ENCODE data around the gene INO80B.

INO80B gene

DNA sequence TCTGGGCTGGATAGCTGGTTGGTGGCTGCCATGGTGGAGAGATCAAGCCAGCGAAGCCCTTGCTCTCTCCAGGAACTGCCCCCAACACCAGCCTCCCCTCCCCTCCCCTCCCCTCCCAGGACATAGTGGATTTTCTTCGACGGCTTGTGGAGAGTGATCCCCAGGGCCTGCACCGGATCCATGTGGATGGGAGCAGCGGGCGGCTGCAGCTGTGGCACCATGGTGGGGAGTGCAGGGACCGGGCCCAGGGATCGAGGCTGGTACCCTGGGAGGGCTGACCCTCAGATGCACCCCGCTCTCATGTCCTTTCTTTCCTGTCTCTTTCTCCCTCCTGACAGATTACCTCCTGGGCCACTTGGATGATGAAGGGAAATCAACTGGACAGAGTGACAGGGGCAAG lies 35.0 kb downstream of the INO80B start:
- no peak for TF ChIP-seq YY1 (IDR thresholded peaks at IDR 0.05; ENCODE audit: insufficient read depth, insufficient read length)
- no peak for TF ChIP-seq ZNF274 (IDR thresholded peaks at IDR 0.05; ENCODE audit: low read depth, low read length)
- TF ChIP-seq SUZ12 (IDR thresholded peaks at IDR 0.05; ENCODE audit: extremely low read depth, insufficient read depth, insufficient read length), result no peak
- Histone ChIP-seq H3K9ac (ENCODE audit: insufficient read length, low read depth) (no peak overlapping the region), H3K4me1 (ENCODE audit: insufficient read depth, insufficient read length) (no peaks in the 10 kb centered on the region), H3K4me3 (ENCODE audit: insufficient read length, low read depth) (no peak overlapping the region), H3K36me3 (ENCODE audit: insufficient read depth, insufficient read length, low read length) (peaks cover 52% of the 10 kb centered on the region), H3K9me3 (ENCODE audit: insufficient read depth, low read length) (no peaks in the 10 kb centered on the region), H3K27me3 (ENCODE audit: insufficient read depth, insufficient read length) (no peaks in the 10 kb centered on the region)
- DNase-seq (ENCODE audit: low read depth, low spot score), result no peak

DNA sequence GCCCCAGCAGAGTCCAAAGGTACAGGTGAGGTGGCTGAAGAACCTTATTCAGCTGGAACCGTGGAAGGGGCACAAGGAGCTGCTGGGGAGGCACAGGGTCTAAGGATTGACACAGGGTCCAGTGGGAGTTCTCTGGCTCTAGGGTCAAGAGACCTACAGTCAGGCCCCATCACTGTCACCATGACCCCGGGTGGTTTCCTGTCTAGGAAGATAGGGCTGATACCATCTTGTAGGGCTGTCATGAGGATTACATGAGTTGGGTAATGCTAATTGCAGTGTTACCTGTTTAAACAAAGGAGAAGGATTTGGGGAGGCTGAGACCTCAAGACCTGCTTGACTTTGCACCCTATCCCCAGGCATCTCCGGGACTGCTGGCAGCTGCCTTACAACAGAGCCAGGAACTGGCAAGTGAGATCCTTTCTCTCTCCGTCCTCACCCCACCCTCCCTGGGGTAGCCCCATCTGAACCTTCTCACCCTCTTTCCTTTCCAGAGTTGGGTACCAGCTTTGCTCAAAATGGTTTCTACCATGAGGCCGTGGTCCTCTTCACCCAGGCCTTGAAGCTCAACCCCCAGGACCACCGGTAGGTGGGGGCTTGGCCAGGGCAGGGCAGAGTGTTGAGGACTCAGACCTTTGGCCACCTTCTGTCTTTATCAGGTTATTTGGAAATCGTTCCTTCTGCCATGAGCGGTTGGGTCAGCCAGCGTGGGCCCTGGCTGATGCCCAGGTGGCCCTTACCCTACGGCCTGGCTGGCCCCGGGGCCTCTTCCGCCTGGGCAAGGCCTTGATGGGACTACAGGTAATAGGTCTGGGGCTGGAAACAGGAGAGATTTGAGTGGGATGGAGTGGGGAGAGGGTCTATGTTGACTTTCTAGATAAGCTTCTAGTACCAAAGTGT lies 37.0 kb downstream of the INO80B start:
- H3K36me3 ChIP-seq (ENCODE audit: insufficient read depth, insufficient read length, low read length), result peaks cover 49% of the 10 kb centered on the region
- no peak for DNase-seq (ENCODE audit: low read depth, low spot score)
- TF ChIP-seq SUZ12 (IDR thresholded peaks at IDR 0.05; ENCODE audit: extremely low read depth, insufficient read depth, insufficient read length) (no peak), YY1 (IDR thresholded peaks at IDR 0.05; ENCODE audit: insufficient read depth, insufficient read length) (no peak), ZNF274 (IDR thresholded peaks at IDR 0.05; ENCODE audit: low read depth, low read length) (no peak)

DNA sequence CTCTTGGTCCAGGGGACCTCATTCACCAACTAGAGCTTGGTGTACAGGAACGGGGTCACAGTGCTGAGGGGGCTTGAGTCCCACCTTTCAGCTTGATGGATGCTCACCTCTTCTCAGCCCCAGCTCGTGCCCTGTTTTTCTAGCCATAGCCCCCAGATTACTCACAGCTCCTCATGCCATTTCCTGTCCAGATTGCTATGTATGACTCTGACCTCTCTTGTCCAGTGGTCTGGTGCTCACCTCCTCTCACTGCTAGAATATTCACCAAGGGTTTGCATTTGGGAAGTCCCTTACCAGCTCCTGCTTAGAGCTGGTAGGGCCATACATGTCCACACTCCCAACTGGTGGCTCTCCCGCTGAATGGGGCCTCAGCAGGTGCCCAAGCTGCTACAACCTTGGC lies 38.7 kb downstream of the INO80B start:
- no peaks in the 10 kb centered on the region for H3K9me3 ChIP-seq (ENCODE audit: insufficient read depth, low read length)
- TF ChIP-seq YY1 (IDR thresholded peaks at IDR 0.05; ENCODE audit: insufficient read depth, insufficient read length) (no peak), ZNF274 (IDR thresholded peaks at IDR 0.05; ENCODE audit: low read depth, low read length) (no peak), SUZ12 (IDR thresholded peaks at IDR 0.05; ENCODE audit: extremely low read depth, insufficient read depth, insufficient read length) (no peak)
- H3K9ac ChIP-seq (ENCODE audit: insufficient read length, low read depth), result no peak overlapping the region
- peaks cover 49% of the 10 kb centered on the region for H3K36me3 ChIP-seq (ENCODE audit: insufficient read depth, insufficient read length, low read length)
- no peak overlapping the region for H3K4me3 ChIP-seq (ENCODE audit: insufficient read length, low read depth)
- no peak for DNase-seq (ENCODE audit: low read depth, low spot score)
- peaks cover 5% of the 10 kb centered on the region for H3K4me1 ChIP-seq (ENCODE audit: insufficient read depth, insufficient read length)
- peaks cover 34% of the 10 kb centered on the region for H3K27me3 ChIP-seq (ENCODE audit: insufficient read depth, insufficient read length)

More for the DNA sequence above, 37.0 kb downstream of the INO80B start:
- peaks cover 17% of the 10 kb centered on the region for H3K27me3 ChIP-seq (ENCODE audit: insufficient read depth, insufficient read length)
- no peak overlapping the region for H3K9ac ChIP-seq (ENCODE audit: insufficient read length, low read depth)
- no peaks in the 10 kb centered on the region for H3K4me1 ChIP-seq (ENCODE audit: insufficient read depth, insufficient read length)
- no peak overlapping the region for H3K4me3 ChIP-seq (ENCODE audit: insufficient read length, low read depth)
- no peaks in the 10 kb centered on the region for H3K9me3 ChIP-seq (ENCODE audit: insufficient read depth, low read length)

DNA sequence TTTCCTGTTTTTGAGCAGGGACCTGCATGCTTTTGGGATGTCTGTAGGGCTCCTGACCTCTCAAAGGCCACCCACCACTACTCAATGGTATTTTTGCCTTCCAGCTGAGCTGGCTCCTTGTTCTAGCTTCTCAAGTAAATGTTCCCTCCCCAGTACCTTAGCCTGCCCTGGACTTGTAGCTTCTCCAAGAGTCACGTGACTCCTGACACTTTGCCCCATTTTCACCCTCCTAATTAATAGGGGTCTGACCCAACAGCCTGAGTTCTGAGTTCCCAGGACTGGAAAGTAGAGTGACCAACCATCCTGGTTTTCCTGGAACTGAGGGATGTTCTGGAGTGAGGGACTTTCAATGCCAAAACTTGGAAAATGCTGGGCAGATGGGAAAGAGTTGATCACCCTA lies 40.6 kb downstream of the INO80B start:
- no peak for DNase-seq (ENCODE audit: low read depth, low spot score)
- Histone ChIP-seq H3K9me3 (ENCODE audit: insufficient read depth, low read length) (no peaks in the 10 kb centered on the region), H3K36me3 (ENCODE audit: insufficient read depth, insufficient read length, low read length) (peaks cover 41% of the 10 kb centered on the region), H3K27me3 (ENCODE audit: insufficient read depth, insufficient read length) (peaks cover 53% of the 10 kb centered on the region), H3K9ac (ENCODE audit: insufficient read length, low read depth) (no peak overlapping the region), H3K4me3 (ENCODE audit: insufficient read length, low read depth) (no peak overlapping the region), H3K4me1 (ENCODE audit: insufficient read depth, insufficient read length) (peaks cover 10% of the 10 kb centered on the region)
- TF ChIP-seq ZNF274 (IDR thresholded peaks at IDR 0.05; ENCODE audit: low read depth, low read length) (no peak), YY1 (IDR thresholded peaks at IDR 0.05; ENCODE audit: insufficient read depth, insufficient read length) (no peak), SUZ12 (IDR thresholded peaks at IDR 0.05; ENCODE audit: extremely low read depth, insufficient read depth, insufficient read length) (no peak)

DNA sequence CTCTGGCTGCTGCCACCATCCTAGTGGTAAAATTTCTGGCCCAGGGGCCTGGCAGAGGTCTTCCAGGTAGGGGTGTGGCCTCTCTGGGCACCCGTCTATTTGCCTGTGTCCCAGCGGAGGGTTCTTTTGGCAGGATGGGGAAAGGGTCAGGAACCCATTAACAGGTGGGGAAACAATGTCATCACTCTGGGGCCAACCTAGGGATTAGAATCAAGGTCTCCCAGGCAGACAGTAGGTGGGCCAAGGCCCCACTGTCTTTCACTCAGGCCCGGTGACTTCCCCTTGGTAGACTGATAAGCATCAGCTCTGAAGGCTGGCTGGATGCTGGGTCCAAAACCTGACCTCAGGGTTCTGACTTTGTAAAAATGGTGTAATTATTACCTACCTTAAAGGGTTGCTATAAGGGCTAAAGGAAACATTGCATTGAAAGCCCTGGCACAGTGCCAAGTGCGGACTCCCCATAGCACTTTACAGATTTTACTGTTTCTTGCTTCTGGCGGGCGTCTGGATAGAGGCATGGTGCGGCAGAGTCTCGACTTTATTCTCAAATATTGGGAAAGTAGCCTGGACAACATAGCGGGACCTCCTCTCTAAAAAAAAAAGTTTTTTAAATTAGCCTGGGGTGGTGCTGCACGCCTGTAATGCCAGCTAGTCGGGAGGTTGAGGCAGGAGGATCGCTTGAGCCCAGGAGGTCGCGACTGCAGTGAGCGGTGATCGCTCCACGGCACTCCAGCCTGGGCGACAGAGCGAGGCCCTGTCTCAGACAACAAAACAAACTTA lies 42.3 kb downstream of the INO80B start:
- DNase-seq (ENCODE audit: low read depth, low spot score), result no peak
- H3K4me3 ChIP-seq (ENCODE audit: insufficient read length, low read depth), result no peak overlapping the region
- peaks cover 70% of the 10 kb centered on the region for H3K27me3 ChIP-seq (ENCODE audit: insufficient read depth, insufficient read length)
- TF ChIP-seq YY1 (IDR thresholded peaks at IDR 0.05; ENCODE audit: insufficient read depth, insufficient read length) (no peak), SUZ12 (IDR thresholded peaks at IDR 0.05; ENCODE audit: extremely low read depth, insufficient read depth, insufficient read length) (no peak)
- peak overlapping the region; percentile 74 for H3K9ac ChIP-seq (ENCODE audit: insufficient read length, low read depth)
- H3K4me1 ChIP-seq (ENCODE audit: insufficient read depth, insufficient read length), result peaks cover 23% of the 10 kb centered on the region
- no peaks in the 10 kb centered on the region for H3K9me3 ChIP-seq (ENCODE audit: insufficient read depth, low read length)
- peaks cover 23% of the 10 kb centered on the region for H3K36me3 ChIP-seq (ENCODE audit: insufficient read depth, insufficient read length, low read length)

DNA sequence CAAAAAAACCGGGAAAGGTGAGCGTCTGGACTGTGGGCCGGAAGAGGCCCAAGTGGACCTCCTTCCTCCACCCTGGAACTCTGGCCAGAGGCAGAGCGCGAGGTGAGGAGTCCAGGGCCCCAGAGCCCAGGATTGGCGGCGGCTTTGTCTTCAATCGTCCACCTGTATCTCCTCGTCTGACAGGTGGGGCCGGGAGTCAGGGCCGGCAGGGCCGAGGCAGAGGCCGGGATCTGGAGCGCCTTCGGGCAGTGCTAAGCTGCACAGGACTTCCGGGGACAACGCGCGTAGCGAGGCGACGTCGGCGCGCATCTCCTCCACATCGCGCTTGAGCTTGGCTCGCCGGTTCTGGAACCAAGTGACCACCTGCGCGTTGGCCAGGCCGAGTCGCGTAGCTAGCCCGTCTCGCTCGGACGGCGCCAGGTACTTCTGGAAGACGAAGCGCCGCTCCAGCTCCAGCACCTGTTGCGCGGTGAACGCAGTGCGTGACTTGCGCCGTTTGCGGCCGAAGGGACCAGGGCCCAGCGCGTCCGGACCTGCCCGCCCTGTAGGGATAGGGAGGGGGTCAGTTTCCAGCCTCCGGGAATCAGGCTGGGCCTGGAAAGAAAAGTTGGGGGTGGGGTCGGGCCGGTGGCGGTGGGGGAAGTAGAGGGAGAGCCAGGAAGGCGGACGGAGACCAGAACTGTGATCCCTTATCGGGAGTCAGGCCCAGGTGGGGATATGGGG lies 43.1 kb downstream of the INO80B start:
- DNase-seq (ENCODE audit: low read depth, low spot score), result no peak
- peaks cover 78% of the 10 kb centered on the region for H3K27me3 ChIP-seq (ENCODE audit: insufficient read depth, insufficient read length)
- H3K9me3 ChIP-seq (ENCODE audit: insufficient read depth, low read length), result no peaks in the 10 kb centered on the region
- H3K4me1 ChIP-seq (ENCODE audit: insufficient read depth, insufficient read length), result peaks cover 23% of the 10 kb centered on the region
- H3K9ac ChIP-seq (ENCODE audit: insufficient read length, low read depth), result peak overlapping the region; percentile 74
- H3K36me3 ChIP-seq (ENCODE audit: insufficient read depth, insufficient read length, low read length), result peaks cover 16% of the 10 kb centered on the region
- no peak for TF ChIP-seq YY1 (IDR thresholded peaks at IDR 0.05; ENCODE audit: insufficient read depth, insufficient read length)
- TF ChIP-seq SUZ12 (IDR thresholded peaks at IDR 0.05; ENCODE audit: extremely low read depth, insufficient read depth, insufficient read length), result no peak
- peak overlapping the region; percentile 39 for H3K4me3 ChIP-seq (ENCODE audit: insufficient read length, low read depth)

All from NT2/D1 (cell line).